Endothelial cell of umbilical vein (primary cell): ENCODE data around the gene MOB1B. TPM values are rescaled to one million over a fixed set of nuclear protein-coding genes. Genes with fewer than 3 reads are reported as not detected.
"Not testable (repeated sequence)": the region's sequence is repeated elsewhere in the genome, so short reads cannot be mapped to it uniquely, and the experiment has no call there.

ENCODE experiments used
- BruUV-seq: library from RNA; stranded (reverse); fragments of 400-500 nt; replicated peaks from 2 replicates; lab custom pipeline; 2021; lab: Mats Ljungman, UMichigan
- CTCF ChIA-PET: fragments of 300-600, 350-600 bp; sonication (Branson Sonifier 250); formaldehyde crosslinking; loops from one replicate; lab custom pipeline; 2021; ENCODE audit warnings: antibody characterized with exemption, inconsistent platforms; lab: Charles Lee
- POLR2A ChIA-PET: fragments of 300-600, 350-600 bp; sonication (Branson Sonifier 250); formaldehyde crosslinking; loops from one replicate; lab custom pipeline; 2021; ENCODE audit warnings: antibody characterized with exemption, inconsistent platforms; lab: Charles Lee
- DNase-seq: peaks from one replicate; pipeline ENCODE4 v3.0.0-alpha.2; 2011; ENCODE audit warnings: low read depth, low spot score
- FAIRE-seq: peaks from 2 replicates; lab custom pipeline; 2011; peaks lifted over from hg19 to GRCh38; lab: Jason Lieb, UNC
- H2AFZ ChIP-seq: 2 replicates; pipeline ENCODE4 v1.6.0; 2012; ENCODE audit warnings: low read depth, low read length, control low read depth, inconsistent platforms
- H3K27ac ChIP-seq: 2 replicates; pipeline ENCODE4 v1.5.1; 2011; ENCODE audit warnings: low read depth, mild to moderate bottlenecking, control low read depth, low read length, moderate library complexity; ENCODE audit not compliant: insufficient read depth
- H3K27me3 ChIP-seq, 2 experiments: 2 replicates each; pipeline versions ENCODE4 v1.6.0 to v1.6.1; 2011; ENCODE audit warnings: low read length in 2 of 2, mixed read lengths in 1 of 2; ENCODE audit not compliant: control insufficient read depth in 2 of 2, insufficient read depth in 2 of 2
- H3K36me3 ChIP-seq, 2 experiments: 2 replicates in 1 of 2; 3 replicates in 1 of 2; pipeline ENCODE4 v1.5.1; 2011; ENCODE audit warnings: low read length in 2 of 2, mild to moderate bottlenecking in 1 of 2, moderate library complexity in 1 of 2; ENCODE audit not compliant: control insufficient read depth in 2 of 2, insufficient read depth in 2 of 2; ENCODE audit errors: extremely low read depth in 1 of 2
- H3K4me1 ChIP-seq: 3 replicates; pipeline ENCODE4 v1.5.1; 2011; ENCODE audit warnings: mild to moderate bottlenecking, low read length; ENCODE audit not compliant: control insufficient read depth, insufficient read depth; ENCODE audit errors: extremely low read depth
- H3K4me2 ChIP-seq: 2 replicates; pipeline ENCODE4 v1.6.1; 2011; ENCODE audit warnings: low read length, control low read depth, mixed read lengths; ENCODE audit not compliant: insufficient read depth
- H3K4me3 ChIP-seq, 3 experiments: fragments of 200-600 bp in 1 of 3; sonication (generic), shearing (Covaris generic) in 1 of 3; replicated peaks in 1 of 3; 2 replicates each; pipeline ENCODE4 v1.5.1; 2011 to 2016; ENCODE audit warnings: control low read depth in 3 of 3, low read length in 3 of 3, mild to moderate bottlenecking in 2 of 3, inconsistent platforms in 1 of 3, low read depth in 1 of 3, moderate library complexity in 1 of 3; ENCODE audit not compliant: insufficient read depth in 1 of 3
- H3K79me2 ChIP-seq: 2 replicates; pipeline ENCODE4 v1.6.0; 2012; ENCODE audit warnings: low read length, inconsistent platforms; ENCODE audit not compliant: control insufficient read depth, insufficient read depth
- H3K9ac ChIP-seq: replicated peaks from 2 replicates; pipeline ENCODE3; 2011; ENCODE audit warnings: low read length, control low read depth; ENCODE audit not compliant: insufficient read depth; ENCODE audit errors: extremely low read depth
- H3K9me1 ChIP-seq: replicated peaks from 3 replicates; pipeline ENCODE4 v1.6.0; 2011; ENCODE audit warnings: mild to moderate bottlenecking, low read length; ENCODE audit not compliant: control insufficient read depth, insufficient read depth; ENCODE audit errors: extremely low read depth
- H3K9me3 ChIP-seq: replicated peaks from 2 replicates; pipeline ENCODE4 v1.5.1; 2012; ENCODE audit warnings: low read length, inconsistent platforms; ENCODE audit not compliant: control insufficient read depth, insufficient read depth
- H4K20me1 ChIP-seq: replicated peaks from 2 replicates; pipeline ENCODE3; 2011; ENCODE audit warnings: mild to moderate bottlenecking, low read length; ENCODE audit not compliant: control insufficient read depth, insufficient read depth; ENCODE audit errors: extremely low read depth
- CTCF ChIP-seq, 2 donors: IDR thresholded peaks; 1 replicate in 1 of 2; 2 replicates in 1 of 2; pipeline ENCODE4 v1.5.1; 2011; ENCODE audit warnings: low read length in 2 of 2, mild to moderate bottlenecking in 2 of 2, moderate library complexity in 2 of 2, control low read depth in 1 of 2, inconsistent platforms in 1 of 2, low read depth in 1 of 2; ENCODE audit not compliant: insufficient read depth in 1 of 2; ENCODE audit errors: extremely low read depth in 1 of 2
- EZH2 ChIP-seq: IDR thresholded peaks from 2 replicates; pipeline ENCODE4 v1.6.1; 2012; ENCODE audit warnings: borderline replicate concordance, low read depth, mild to moderate bottlenecking, moderate library complexity, low read length, inconsistent platforms; ENCODE audit not compliant: severe bottlenecking
- FOS ChIP-seq: IDR thresholded peaks from 2 replicates; pipeline ENCODE4 v1.6.1; 2011; ENCODE audit warnings: mild to moderate bottlenecking, low read length, moderate library complexity, borderline replicate concordance; ENCODE audit not compliant: insufficient read depth
- GATA2 ChIP-seq: IDR thresholded peaks from 2 replicates; pipeline ENCODE4 v1.7.0; 2011; ENCODE audit warnings: low read depth, mild to moderate bottlenecking, moderate library complexity, mixed read lengths, low read length; ENCODE audit not compliant: insufficient read length, insufficient read depth
- JUN ChIP-seq: IDR thresholded peaks from 2 replicates; pipeline ENCODE4 v1.6.1; 2011; ENCODE audit warnings: borderline replicate concordance, low read depth; ENCODE audit not compliant: insufficient read length, insufficient read depth
- MAX ChIP-seq: IDR thresholded peaks from 2 replicates; pipeline ENCODE4 v1.6.1; 2011; ENCODE audit not compliant: insufficient read depth, insufficient read length
- MYC ChIP-seq: IDR thresholded peaks from one replicate; pipeline ENCODE4 v1.6.1; 2011; ENCODE audit warnings: mild to moderate bottlenecking, low read depth, low read length
- POLR2A ChIP-seq: IDR thresholded peaks from 2 replicates; pipeline ENCODE4 v1.6.1; 2012; ENCODE audit warnings: low read depth, mild to moderate bottlenecking, control low read depth, low read length
- POLR2AphosphoS5 ChIP-seq: IDR thresholded peaks from 2 replicates; pipeline ENCODE4 v1.6.1; 2012; ENCODE audit warnings: low read depth, mild to moderate bottlenecking, control low read depth, low read length, moderate library complexity; ENCODE audit not compliant: insufficient read depth
- dilution Hi-C: fragments of 300-500 bp; cut with MboI; formaldehyde crosslinking; loops from one replicate; pipeline ENCODE4 v1.15.0; 2019; ENCODE audit warnings: low sequenced_read_pairs; ENCODE audit not compliant: extremely low pct_ligation_motif_present
- intact Hi-C: fragments of 100-400 bp; cut with micrococcal nuclease; formaldehyde crosslinking; loops from one replicate; pipeline ENCODE4 v1.10.0; 2022
- polyA plus RNA-seq, 4 experiments: library from polyadenylated mRNA; depleted of rRNA in 3 of 4; stranded (reverse) in 3 of 4; unstranded in 1 of 4; fragments of >200 nt; gene quantifications; 2 replicates each; pipeline versions ENCODE4 v1.2.1 to v1.2.3, GENCODE V29; 2011 to 2012; ENCODE audit warnings: missing spikeins in 1 of 4
- total RNA-seq: library from RNA; stranded (reverse); gene quantifications from 2 replicates; pipeline ENCODE4 v1.2.3, GENCODE V29; 2021

The MOB1B gene
- total and polyA plus RNA-seq, 2 donors (not counting 3 experiments of a cell fraction or from before 2014, with no cell fraction given): 4.3 to 23.9 TPM

GRCh38 chr4:71029504-71029903 is 127.3 kb downstream of the MOB1B start:
- no TSS peak for BruUV-seq
- dilution Hi-C loops: no loop called here
- no peak overlapping the region for H3K9ac ChIP-seq
- no peak overlapping the region for H2AFZ ChIP-seq
- DNase-seq (no peak), FAIRE-seq (no peak)
- no peak overlapping the region for H3K4me3 ChIP-seq
- H3K9me3 ChIP-seq: no peaks in the 10 kb centered on the region
- no peaks in the 10 kb centered on the region for H3K27me3 ChIP-seq
- H4K20me1 ChIP-seq: no peaks in the 10 kb centered on the region
- no peak overlapping the region for H3K4me2 ChIP-seq
- TF ChIP-seq GATA2 (no peak), JUN (no peak), MYC (no peak), EZH2 (no peak), MAX (no peak), FOS (no peak), POLR2AphosphoS5 (no peak), CTCF (IDR thresholded peaks at IDR 0.05; ENCODE audit: extremely low read depth in 1 of 2, insufficient read depth in 1 of 2, low read depth in 1 of 2, low read length in 2 of 2) (no peak), POLR2A (no peak)
- peaks cover 2% of the 10 kb centered on the region in 2 experiments for H3K36me3 ChIP-seq
- H3K27ac ChIP-seq: no peak overlapping the region
- no peaks in the 10 kb centered on the region for H3K9me1 ChIP-seq
- ChIA-PET CTCF (no interaction called here), POLR2A (no interaction called here)
- peaks cover 8% of the 10 kb centered on the region for H3K4me1 ChIP-seq
- no peaks in the 10 kb centered on the region for H3K79me2 ChIP-seq
- intact Hi-C loops: no loop called here

GRCh38 chr4:71032106-71032505 is 129.9 kb downstream of the MOB1B start:
- BruUV-seq, H4K20me1 ChIP-seq, dilution Hi-C loops, H3K4me2 ChIP-seq, H3K9ac ChIP-seq, H3K9me3 ChIP-seq, H3K4me1 ChIP-seq, POLR2A ChIA-PET, H3K27me3 ChIP-seq, H2AFZ ChIP-seq, FAIRE-seq, H3K36me3 ChIP-seq, DNase-seq, H3K27ac ChIP-seq, H3K9me1 ChIP-seq, H3K79me2 ChIP-seq, CTCF ChIA-PET, intact Hi-C loops, H3K4me3 ChIP-seq: not testable (repeated sequence)
